Muscle of leg (tissue), 11 donors: ENCODE data around the gene CYP17A1. TPM values are rescaled to one million over a fixed set of nuclear protein-coding genes. Genes with fewer than 3 reads are reported as not detected.

Source experiments
- DNase-seq: peaks from one replicate; pipeline ENCODE4 v3.0.0; 2013
- H3K27ac ChIP-seq: one replicate; pipeline ENCODE4 v1.5.1; 2013; ENCODE audit warnings: mild to moderate bottlenecking, low read length, control low read depth
- H3K27me3 ChIP-seq: one replicate; pipeline ENCODE4 v1.6.1; 2013; ENCODE audit warnings: low read length; ENCODE audit not compliant: control insufficient read depth, insufficient read depth
- H3K36me3 ChIP-seq: one replicate; pipeline ENCODE4 v1.6.1; 2013; ENCODE audit warnings: low read length; ENCODE audit not compliant: control insufficient read depth, insufficient read depth
- H3K4me1 ChIP-seq: one replicate; pipeline ENCODE4 v1.6.1; 2013; ENCODE audit warnings: low read length; ENCODE audit not compliant: control insufficient read depth, insufficient read depth
- H3K4me3 ChIP-seq: one replicate; pipeline ENCODE4 v1.5.1; 2013; ENCODE audit warnings: low read length, control low read depth
- H3K9me3 ChIP-seq: replicated peaks from 2 replicates; pipeline ENCODE4 v1.6.1; 2013; ENCODE audit warnings: low read depth, low read length; ENCODE audit not compliant: control insufficient read depth
- WGBS: methylation state at CpG from one replicate; pipeline ENCODE4 v1.1.5; 2013; ENCODE audit warnings: missing lambda C conversion rate; ENCODE audit not compliant: insufficient coverage; 5-methylcytosine and 5-hydroxymethylcytosine counted together
- polyA plus RNA-seq, 8 donors: library from polyadenylated mRNA; unstranded; fragments of 120-200 nt; gene quantifications; one replicate each; pipeline versions ENCODE4 v1.2.1 to v1.2.3, GENCODE V29; 2013; ENCODE audit warnings: inconsistent platforms in 1 of 8, low replicate concordance in 1 of 8; ENCODE audit not compliant: insufficient read length in 8 of 8, insufficient read depth in 1 of 8
- total RNA-seq: library from RNA; stranded (reverse); fragments of 120-200 nt; gene quantifications from one replicate; pipeline ENCODE4 v1.2.4, GENCODE V29; 2013

The CYP17A1 gene
- total and polyA plus RNA-seq, 9 donors, result 0.17 to 2.0 (median 0.97) TPM; not detected in 1

DNA sequence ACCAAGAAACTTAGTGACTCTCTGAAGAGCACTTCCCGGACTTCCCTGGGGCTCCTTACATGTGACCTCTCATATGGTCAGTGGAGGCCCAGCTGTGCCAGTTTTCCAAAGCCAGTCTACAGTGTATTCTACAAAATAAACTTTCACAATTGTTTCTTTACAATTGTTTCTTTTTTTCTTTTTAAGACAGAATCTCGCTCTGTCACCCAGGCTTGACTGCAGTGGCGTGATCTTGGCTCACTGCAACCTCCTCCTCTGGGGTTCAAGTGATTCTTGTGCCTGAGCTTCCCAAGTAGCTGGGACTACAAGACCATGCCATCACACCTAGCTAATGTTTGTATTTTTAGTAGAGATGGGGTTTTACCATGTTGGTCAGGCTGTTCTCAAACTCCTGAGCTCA lies 25.9 kb downstream of the CYP17A1 start:
- Histone ChIP-seq H3K27me3 (no peaks in the 10 kb centered on the region), H3K27ac (no peak overlapping the region), H3K9me3 (no peaks in the 10 kb centered on the region), H3K36me3 (peaks cover 55% of the 10 kb centered on the region), H3K4me1 (peaks cover 45% of the 10 kb centered on the region), H3K4me3 (no peak overlapping the region)
- 100% methylated on average over 2 of the region's 3 CpGs for WGBS
- DNase-seq, result no peak

DNA sequence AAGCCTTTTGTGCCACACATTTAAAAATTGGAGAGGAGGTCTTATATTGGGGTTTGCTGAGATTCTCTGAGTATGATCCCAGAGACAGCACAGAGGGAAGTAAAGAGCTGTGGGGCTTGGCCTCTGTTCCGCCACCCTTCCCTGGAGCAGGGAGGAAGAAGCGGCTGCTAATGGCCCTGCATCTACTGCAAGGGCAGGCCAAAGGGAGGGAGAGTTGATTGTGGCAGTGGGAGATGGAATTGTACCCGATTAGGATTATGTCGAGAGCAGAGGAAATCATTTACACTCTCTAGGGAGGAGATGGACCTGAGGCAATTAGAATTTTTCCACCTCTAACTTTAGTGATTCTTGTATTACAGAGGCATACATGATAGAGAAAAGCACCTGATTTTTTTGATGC lies 28.8 kb downstream of the CYP17A1 start:
- Histone ChIP-seq H3K27me3 (no peaks in the 10 kb centered on the region), H3K4me3 (no peak overlapping the region), H3K9me3 (no peaks in the 10 kb centered on the region), H3K36me3 (peaks cover 41% of the 10 kb centered on the region), H3K27ac (no peak overlapping the region), H3K4me1 (peaks cover 18% of the 10 kb centered on the region)
- no CpG with 5 or more reads among the region's 4 CpGs for WGBS
- DNase-seq, result no peak

DNA sequence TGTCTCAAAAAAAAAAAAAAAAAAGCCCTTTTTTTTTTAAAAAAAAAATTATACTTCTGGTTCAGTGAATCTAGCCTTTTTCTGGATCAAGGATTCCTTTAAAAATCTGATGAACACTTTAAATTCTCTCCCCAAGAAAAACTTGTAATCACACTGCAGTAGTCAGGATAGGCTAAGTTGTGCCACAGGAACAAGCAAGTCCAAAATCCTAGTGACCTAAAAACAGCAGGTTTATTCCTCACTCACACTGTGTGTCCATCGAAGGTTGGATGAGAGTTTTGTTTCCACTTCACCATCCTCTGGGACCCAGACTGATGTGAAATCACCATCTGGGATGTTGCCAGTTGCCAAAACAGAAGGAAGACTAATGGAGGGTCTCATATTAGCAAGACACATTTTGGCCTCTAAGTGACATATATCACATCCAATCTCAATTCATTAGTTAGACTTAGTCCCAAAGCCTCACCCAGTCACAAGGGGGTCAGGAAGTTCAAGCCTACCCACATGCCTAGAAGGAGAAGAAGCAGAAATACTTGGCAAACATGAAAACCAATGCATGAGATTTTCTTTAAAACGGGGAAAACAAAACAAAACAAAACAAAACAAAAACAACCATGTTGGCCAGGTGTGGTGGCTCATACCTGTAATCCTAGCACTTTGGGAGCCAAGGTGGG lies 32.7 kb downstream of the CYP17A1 start:
- H3K4me3 ChIP-seq, result no peak overlapping the region
- DNase-seq, result no peak
- no peaks in the 10 kb centered on the region for H3K9me3 ChIP-seq
- H3K27me3 ChIP-seq, result no peaks in the 10 kb centered on the region
- WGBS, result no CpG with 5 or more reads among the region's 2 CpGs
- H3K27ac ChIP-seq, result no peak overlapping the region
- peaks cover 30% of the 10 kb centered on the region for H3K4me1 ChIP-seq
- peaks cover 27% of the 10 kb centered on the region for H3K36me3 ChIP-seq

- 60% methylated on average over 1 of the region's 6 CpGs for WGBS
- Histone ChIP-seq H3K4me1 (peaks cover 43% of the 10 kb centered on the region), H3K9me3 (no peaks in the 10 kb centered on the region), H3K27me3 (no peaks in the 10 kb centered on the region), H3K27ac (peak overlapping the region; percentile 63), H3K4me3 (no peak overlapping the region), H3K36me3 (peaks cover 42% of the 10 kb centered on the region)
- peak; percentile 92 for DNase-seq
Measured at GRCh38 chr10:102802920-102803534, 34.2 kb downstream of the CYP17A1 start.

DNA sequence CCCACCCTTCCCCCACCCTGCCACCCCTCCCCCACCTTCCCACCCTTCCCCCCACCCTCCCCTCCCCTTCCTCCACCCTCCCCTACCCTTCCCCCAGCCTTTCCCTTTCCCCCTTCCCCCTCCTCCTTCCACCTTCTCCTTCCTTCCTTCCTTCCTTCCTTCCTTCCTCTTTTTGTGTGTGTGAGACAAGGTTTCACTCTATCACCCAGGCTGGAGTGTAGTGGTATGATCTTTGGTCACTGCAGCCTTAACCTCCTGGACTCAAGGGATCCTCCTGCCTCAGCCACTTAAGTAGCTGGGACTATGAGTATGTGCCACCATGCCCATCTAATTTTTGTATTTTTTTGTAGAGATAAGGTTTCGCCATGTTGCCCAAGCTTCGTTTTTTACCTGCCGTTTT lies 35.2 kb downstream of the CYP17A1 start:
- peaks cover 46% of the 10 kb centered on the region for H3K4me1 ChIP-seq
- H3K36me3 ChIP-seq, result peaks cover 45% of the 10 kb centered on the region
- no peak overlapping the region for H3K4me3 ChIP-seq
- no peaks in the 10 kb centered on the region for H3K27me3 ChIP-seq
- H3K27ac ChIP-seq, result peak overlapping the region; percentile 63
- H3K9me3 ChIP-seq, result no peaks in the 10 kb centered on the region
- no peak for DNase-seq
- no CpG with 5 or more reads among the region's 3 CpGs for WGBS

DNA sequence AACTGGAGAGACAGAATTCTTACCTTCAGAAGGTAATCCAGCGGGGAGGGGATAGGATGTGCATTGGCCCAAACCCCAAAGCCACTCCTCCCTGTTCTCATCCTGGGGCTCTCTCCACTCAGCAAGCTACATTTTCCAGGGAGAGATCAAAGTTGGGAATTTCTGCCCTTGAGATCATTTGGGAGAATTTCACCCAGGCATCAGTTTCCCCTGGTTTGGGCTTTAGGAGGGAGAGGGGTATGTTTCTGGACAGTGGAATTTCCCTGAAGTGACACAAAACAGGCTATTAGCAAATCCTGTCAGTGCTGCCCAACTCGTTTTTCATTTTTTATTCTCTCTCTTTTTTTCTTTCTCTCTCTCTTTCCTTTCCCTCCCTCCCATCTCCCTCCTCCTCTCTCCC lies 35.7 kb downstream of the CYP17A1 start:
- H3K27ac ChIP-seq, result peak overlapping the region; percentile 86
- H3K4me1 ChIP-seq, result peaks cover 51% of the 10 kb centered on the region
- DNase-seq, result peak; percentile 66
- peaks cover 45% of the 10 kb centered on the region for H3K36me3 ChIP-seq
- H3K27me3 ChIP-seq, result no peaks in the 10 kb centered on the region
- no peak overlapping the region for H3K4me3 ChIP-seq
- WGBS, result no CpG with 5 or more reads among the region's 2 CpGs
- no peaks in the 10 kb centered on the region for H3K9me3 ChIP-seq

GRCh38 chr10:102800611-102801335 lies 36.4 kb downstream of the CYP17A1 start:
- Histone ChIP-seq H3K4me3 (no peak overlapping the region), H3K27me3 (no peaks in the 10 kb centered on the region), H3K9me3 (no peaks in the 10 kb centered on the region), H3K27ac (peak overlapping the region; percentile 86), H3K36me3 (peaks cover 45% of the 10 kb centered on the region), H3K4me1 (peaks cover 58% of the 10 kb centered on the region)
- 36% methylated on average over 3 of the region's 10 CpGs for WGBS
- DNase-seq, result peak; percentile 73

GRCh38 chr10:102799691-102800471 lies 37.3 kb downstream of the CYP17A1 start:
- no peaks in the 10 kb centered on the region for H3K27me3 ChIP-seq
- peak; percentile 69 for DNase-seq
- 44% methylated on average over 4 of the region's 8 CpGs for WGBS
- H3K9me3 ChIP-seq, result no peaks in the 10 kb centered on the region
- H3K36me3 ChIP-seq, result peaks cover 41% of the 10 kb centered on the region
- H3K4me1 ChIP-seq, result peaks cover 65% of the 10 kb centered on the region
- no peak overlapping the region for H3K4me3 ChIP-seq
- peak overlapping the region; percentile 86 for H3K27ac ChIP-seq

DNA sequence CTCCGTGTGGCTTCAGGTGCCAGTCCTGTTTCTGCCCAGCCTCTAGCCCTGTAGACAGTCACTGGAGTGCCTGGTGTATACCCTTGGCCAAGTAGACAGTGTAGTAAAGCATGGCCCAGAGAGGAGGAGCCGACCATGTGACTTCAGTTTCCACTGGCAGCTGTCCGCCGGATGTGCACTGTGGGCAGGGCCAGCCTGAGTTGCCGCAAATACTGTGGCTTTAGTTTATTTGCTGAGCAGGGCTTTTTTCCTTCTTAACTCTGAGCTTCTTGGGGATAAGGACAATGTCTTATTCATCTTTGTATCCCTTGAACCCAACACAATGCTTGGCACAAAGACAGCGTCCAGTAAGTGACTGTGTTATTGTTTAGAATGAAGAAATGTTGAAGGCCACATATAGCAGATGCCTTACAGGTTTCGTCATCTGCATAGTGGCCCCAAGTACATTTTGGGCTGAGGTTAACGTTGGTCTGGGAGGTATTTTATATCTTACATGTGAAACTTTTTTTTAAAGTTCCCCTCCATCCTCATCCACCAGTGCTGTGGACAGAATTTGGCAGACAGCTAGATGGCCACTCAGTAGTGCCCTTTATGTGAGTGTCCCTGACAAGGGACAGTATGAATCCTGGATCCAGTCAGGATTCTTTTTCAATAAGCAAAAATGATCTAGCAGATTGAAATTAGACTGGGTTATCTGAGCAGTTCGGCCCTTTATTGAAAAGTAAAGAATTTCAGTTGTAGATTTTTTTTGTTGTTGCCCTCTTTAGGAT lies 40.6 kb downstream of the CYP17A1 start:
- H3K27me3 ChIP-seq, result no peaks in the 10 kb centered on the region
- peaks cover 40% of the 10 kb centered on the region for H3K36me3 ChIP-seq
- H3K4me3 ChIP-seq, result peak overlapping the region; percentile 4
- 33% methylated on average over 3 of the region's 9 CpGs for WGBS
- peaks cover 72% of the 10 kb centered on the region for H3K4me1 ChIP-seq
- H3K27ac ChIP-seq, result peak overlapping the region; percentile 92
- H3K9me3 ChIP-seq, result no peaks in the 10 kb centered on the region
- peak; percentile 96 for DNase-seq
